ENCODE data around the gene TMEM218.
"Not testable (repeated sequence)": the region's sequence is repeated elsewhere in the genome, so short reads cannot be mapped to it uniquely, and the experiment has no call there.

Gene TMEM218

DNA sequence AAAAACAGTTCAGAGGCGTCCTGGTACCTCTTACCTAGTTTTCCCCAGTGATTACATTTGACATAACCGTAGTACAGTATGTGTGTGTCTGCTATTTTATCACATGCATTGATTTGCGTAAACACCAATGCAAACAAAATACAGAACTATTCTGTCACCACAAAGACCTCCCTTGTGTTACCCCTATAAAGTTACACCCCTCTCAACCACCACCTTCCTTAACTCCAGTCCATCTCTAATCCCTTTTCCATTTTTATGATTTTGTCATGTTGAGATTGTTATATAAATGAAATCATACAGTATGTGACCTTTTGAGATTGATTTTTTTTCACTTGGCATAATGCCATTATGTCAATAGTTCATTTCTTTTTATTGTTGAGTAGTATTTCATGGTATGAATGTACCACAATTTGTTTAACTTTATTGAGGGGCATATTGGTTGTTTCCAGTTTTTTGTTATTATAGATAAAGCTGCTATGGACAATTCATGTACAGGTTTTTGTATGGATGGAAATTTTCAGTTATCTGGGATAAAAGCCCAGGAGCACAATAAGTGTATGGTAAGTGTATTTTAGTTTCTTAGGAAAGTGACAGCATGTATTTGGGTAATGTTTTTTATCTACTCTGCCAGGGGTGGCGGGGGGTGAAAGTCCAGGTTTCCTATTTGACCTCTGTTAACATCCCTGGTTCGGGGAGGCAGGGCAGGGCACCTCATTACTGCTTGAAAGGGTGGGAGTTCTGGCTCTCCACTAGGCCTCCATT, 54.3 kb downstream of the TMEM218 start:
- H3K4me1 ChIP-seq (ENCODE audit: control insufficient read depth, insufficient read depth, low read length) = no peaks in the 10 kb centered on the region
- DNase-seq (ENCODE audit: low read depth, low spot score) = no peak

GRCh38 chr11:125056111-125056510, 55.3 kb downstream of the TMEM218 start:
- H3K36me3 ChIP-seq (ENCODE audit: control insufficient read depth, insufficient read depth, low read length); H3K4me1 ChIP-seq (ENCODE audit: control insufficient read depth, insufficient read depth, low read length); H3K27me3 ChIP-seq (ENCODE audit: control insufficient read depth, insufficient read depth, low read length); H3K9me3 ChIP-seq (ENCODE audit: control insufficient read depth, insufficient read depth, low read length); H3K27ac ChIP-seq (ENCODE audit: low read length); H3K4me3 ChIP-seq (ENCODE audit: low read length); DNase-seq (ENCODE audit: low read depth, low spot score): not testable (repeated sequence)
- no CpG with 5 or more reads among the region's 2 CpGs for WGBS (ENCODE audit: insufficient coverage, insufficient read length)

More for the DNA sequence above, 54.3 kb downstream of the TMEM218 start:
- no peak overlapping the region for H3K27ac ChIP-seq (ENCODE audit: low read length)
- no CpG with 5 or more reads among the region's 5 CpGs for WGBS (ENCODE audit: insufficient coverage, insufficient read length)
- no peaks in the 10 kb centered on the region for H3K9me3 ChIP-seq (ENCODE audit: control insufficient read depth, insufficient read depth, low read length)
- H3K27me3 ChIP-seq (ENCODE audit: control insufficient read depth, insufficient read depth, low read length) = peaks cover 7% of the 10 kb centered on the region; the same call in 1 of the 2 replicates
- H3K36me3 ChIP-seq (ENCODE audit: control insufficient read depth, insufficient read depth, low read length) = no peaks in the 10 kb centered on the region
- no peak overlapping the region for H3K4me3 ChIP-seq (ENCODE audit: low read length)

DNA sequence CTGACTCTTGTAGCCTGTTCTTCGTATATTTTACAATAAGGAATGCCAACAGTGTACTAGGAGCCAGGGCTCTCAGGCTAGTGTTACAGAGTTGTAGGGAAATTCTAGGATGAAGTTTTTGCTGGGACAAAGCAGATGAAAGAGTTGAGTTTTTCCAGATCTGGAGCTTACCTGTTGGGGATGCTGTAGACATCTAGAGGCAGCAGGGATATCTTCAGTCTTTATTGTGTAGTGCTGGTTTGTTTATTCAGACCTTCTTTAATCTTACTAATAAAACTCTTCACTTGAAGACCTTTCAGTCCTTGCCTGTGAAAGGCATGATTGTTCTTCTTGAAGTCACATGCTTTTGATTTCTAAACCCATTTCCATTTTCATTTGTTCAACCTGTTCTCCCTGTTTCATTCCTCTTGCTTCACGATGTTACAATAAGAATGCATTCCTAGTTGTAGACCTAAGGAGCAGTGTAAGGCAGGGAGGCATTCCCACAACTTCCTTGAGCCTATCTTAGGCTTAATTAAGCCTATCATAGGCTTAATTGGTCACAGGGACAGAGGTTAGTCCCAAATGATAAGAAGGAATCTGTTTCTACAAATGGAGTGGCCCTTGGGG, 56.2 kb downstream of the TMEM218 start:
- H3K36me3 ChIP-seq (ENCODE audit: control insufficient read depth, insufficient read depth, low read length) = no peaks in the 10 kb centered on the region
- no peak for DNase-seq (ENCODE audit: low read depth, low spot score)
- WGBS (ENCODE audit: insufficient coverage, insufficient read length) = no CpG with 5 or more reads among the region's 2 CpGs

GRCh38 chr11:125053167-125053566, 58.3 kb downstream of the TMEM218 start:
- no peaks in the 10 kb centered on the region for H3K4me1 ChIP-seq (ENCODE audit: control insufficient read depth, insufficient read depth, low read length)
- no peaks in the 10 kb centered on the region for H3K36me3 ChIP-seq (ENCODE audit: control insufficient read depth, insufficient read depth, low read length)
- no CpG with 5 or more reads among the region's 1 CpG for WGBS (ENCODE audit: insufficient coverage, insufficient read length)
- H3K27ac ChIP-seq (ENCODE audit: low read length) = no peak overlapping the region
- no peaks in the 10 kb centered on the region for H3K9me3 ChIP-seq (ENCODE audit: control insufficient read depth, insufficient read depth, low read length)
- H3K4me3 ChIP-seq (ENCODE audit: low read length) = no peak overlapping the region
- no peak for DNase-seq (ENCODE audit: low read depth, low spot score)
- H3K27me3 ChIP-seq (ENCODE audit: control insufficient read depth, insufficient read depth, low read length) = no peaks in the 10 kb centered on the region

More for the DNA sequence above, 56.2 kb downstream of the TMEM218 start:
- Histone ChIP-seq H3K27ac (ENCODE audit: low read length) (no peak overlapping the region), H3K4me1 (ENCODE audit: control insufficient read depth, insufficient read depth, low read length) (no peaks in the 10 kb centered on the region), H3K27me3 (ENCODE audit: control insufficient read depth, insufficient read depth, low read length) (no peaks in the 10 kb centered on the region), H3K9me3 (ENCODE audit: control insufficient read depth, insufficient read depth, low read length) (no peaks in the 10 kb centered on the region), H3K4me3 (ENCODE audit: low read length) (no peak overlapping the region)

DNA sequence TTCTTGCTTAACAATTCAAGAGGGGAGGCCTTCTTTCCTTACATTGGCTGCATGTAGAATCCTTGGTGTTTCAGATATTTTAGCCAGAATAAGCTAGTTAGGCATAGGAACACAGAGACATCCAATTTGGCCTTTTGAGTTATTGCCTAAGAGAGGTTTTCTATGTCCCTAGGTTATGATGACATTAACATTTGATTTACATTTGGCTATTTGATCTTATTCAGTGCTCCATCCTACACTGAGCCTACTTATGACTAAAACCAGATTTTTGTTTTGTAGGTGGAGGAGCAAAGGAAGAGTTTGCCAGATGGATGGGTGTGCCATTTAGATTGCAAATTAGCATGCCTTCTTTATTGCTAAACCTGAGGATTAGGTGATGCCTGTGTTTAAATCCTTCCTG, 59.4 kb downstream of the TMEM218 start:
- H3K9me3 ChIP-seq (ENCODE audit: control insufficient read depth, insufficient read depth, low read length) = no peaks in the 10 kb centered on the region
- H3K36me3 ChIP-seq (ENCODE audit: control insufficient read depth, insufficient read depth, low read length) = no peaks in the 10 kb centered on the region
- no peaks in the 10 kb centered on the region for H3K4me1 ChIP-seq (ENCODE audit: control insufficient read depth, insufficient read depth, low read length)
- H3K27ac ChIP-seq (ENCODE audit: low read length) = no peak overlapping the region
- H3K4me3 ChIP-seq (ENCODE audit: low read length) = no peak overlapping the region
- no peak for DNase-seq (ENCODE audit: low read depth, low spot score)
- H3K27me3 ChIP-seq (ENCODE audit: control insufficient read depth, insufficient read depth, low read length) = no peaks in the 10 kb centered on the region

GRCh38 chr11:125049164-125049792, 62.1 kb downstream of the TMEM218 start:
- Histone ChIP-seq H3K27me3 (ENCODE audit: control insufficient read depth, insufficient read depth, low read length) (no peaks in the 10 kb centered on the region), H3K4me1 (ENCODE audit: control insufficient read depth, insufficient read depth, low read length) (no peaks in the 10 kb centered on the region), H3K27ac (ENCODE audit: low read length) (no peak overlapping the region), H3K9me3 (ENCODE audit: control insufficient read depth, insufficient read depth, low read length) (no peaks in the 10 kb centered on the region), H3K4me3 (ENCODE audit: low read length) (no peak overlapping the region), H3K36me3 (ENCODE audit: control insufficient read depth, insufficient read depth, low read length) (no peaks in the 10 kb centered on the region)
- DNase-seq (ENCODE audit: low read depth, low spot score) = no peak
- no CpG with 5 or more reads among the region's 4 CpGs for WGBS (ENCODE audit: insufficient coverage, insufficient read length)
